SIG-M5 (cell line): Measurements from ENCODE around the gene SMIM11.
"Not testable (repeated sequence)": the region's sequence is repeated elsewhere in the genome, so short reads cannot be mapped to it uniquely, and the experiment has no call there.

Source experiments
- DNase-seq: peaks from one replicate; lab custom pipeline; 2025; lab: John Stamatoyannopoulos, UW

Gene SMIM11

DNA sequence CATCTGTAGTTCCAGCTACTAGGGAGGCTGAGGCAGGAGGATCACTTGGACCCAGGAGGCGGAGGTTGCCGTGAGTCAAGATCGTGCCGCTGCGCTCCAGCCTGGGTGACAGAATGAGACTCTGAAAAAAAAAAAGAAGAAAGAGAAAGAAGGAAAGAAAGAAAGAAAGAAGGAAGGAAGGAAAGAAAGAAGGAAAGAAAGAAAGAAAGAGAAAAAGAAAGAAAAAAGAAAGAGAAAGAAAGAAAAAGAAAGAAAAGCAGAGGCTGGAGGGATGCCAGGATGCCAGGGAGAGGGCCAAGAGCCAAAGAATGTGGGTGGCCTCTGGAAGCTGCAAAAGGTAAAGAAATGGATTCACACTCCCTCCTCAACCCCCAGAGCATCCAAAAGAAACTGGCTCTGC, 19.7 kb upstream of the SMIM11 start:
- DNase-seq = no peak

DNA sequence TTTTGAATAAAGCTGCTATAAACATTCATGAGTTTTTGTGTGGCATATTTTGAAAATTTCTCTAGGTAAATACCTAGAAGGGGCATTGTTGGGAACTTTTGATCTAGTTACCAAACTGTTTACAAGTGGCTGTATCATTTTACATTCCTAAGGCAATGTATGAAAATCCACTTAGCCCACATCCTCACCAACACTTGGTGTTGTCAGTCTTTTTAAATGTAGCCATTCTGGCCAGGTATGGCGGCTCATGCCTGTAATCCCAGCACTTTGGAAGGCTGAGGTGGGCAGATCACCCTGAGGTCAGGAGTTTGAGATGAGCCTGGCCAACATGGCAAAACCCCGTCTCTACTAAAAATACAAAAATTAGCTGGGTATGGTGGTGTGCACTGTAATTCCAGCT, 17.4 kb upstream of the SMIM11 start:
- DNase-seq = no peak

DNA sequence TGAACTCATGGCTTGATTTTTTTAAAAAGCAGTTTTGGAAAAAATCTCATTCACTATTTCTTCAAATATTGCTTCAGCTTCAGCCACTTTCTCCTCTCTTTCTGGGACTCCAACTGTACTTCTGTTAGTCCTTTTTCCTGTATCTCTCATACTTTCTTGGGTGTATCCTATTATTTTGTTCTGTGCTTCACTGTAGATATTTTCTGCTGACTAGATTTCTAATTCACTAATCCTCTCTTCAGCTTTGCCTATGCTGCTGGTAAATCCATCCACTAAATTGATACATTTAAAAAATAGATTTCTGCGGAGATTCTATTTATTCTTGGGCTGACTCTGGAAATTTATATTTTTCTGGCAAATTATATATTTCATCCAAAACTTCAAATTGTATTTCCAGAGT, 16.4 kb upstream of the SMIM11 start:
- DNase-seq = no peak

DNA sequence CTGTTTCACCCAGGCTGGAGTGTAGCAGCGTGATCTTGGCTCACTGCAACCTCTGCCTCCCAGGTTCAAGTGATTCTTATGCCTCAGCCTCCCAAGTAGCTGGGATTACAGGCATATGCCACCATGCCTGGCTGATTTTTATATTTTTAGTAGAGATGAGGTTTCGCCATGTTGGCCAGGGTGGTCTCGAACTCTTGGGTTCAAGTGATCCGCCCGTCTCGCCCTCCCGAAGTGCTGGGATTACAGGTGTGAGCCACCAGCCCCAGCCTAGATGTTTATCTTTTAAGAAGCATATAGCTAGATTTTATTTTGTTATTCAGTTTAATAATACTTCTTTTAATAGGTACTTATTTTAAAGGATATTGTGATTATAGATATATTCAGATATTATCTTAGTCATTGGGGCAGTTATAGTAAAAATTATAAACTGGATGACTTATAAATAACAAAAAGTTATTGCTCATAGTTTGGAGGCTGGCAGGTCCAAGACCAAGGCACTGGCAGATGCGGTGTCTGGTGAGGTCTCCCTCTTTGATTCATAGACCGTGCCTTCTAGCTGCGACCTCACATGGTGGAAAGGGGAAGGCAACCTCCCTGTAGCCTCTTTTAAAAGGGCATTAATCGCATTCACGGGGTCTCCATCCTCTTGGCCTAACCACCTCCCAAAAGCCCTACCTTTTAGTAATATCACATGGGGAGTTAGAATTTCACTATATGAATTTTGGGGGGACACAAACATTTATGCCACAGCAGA, 14.6 kb upstream of the SMIM11 start:
- DNase-seq = no peak

DNA sequence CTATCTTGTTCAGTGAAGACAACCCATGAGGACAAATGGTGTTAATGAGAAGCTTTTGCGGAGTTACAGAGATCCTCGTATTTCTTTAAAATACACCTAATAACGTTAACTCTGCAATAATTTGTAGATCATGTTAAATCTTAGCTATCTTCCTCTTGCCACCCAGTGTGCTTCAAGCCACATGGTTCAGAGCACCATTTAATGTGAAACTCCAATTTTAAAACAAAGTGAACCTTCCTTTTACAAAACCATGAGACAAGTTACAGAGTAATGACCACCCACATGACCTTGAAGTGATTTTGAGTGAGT, 13.2 kb upstream of the SMIM11 start:
- DNase-seq = no peak

DNA sequence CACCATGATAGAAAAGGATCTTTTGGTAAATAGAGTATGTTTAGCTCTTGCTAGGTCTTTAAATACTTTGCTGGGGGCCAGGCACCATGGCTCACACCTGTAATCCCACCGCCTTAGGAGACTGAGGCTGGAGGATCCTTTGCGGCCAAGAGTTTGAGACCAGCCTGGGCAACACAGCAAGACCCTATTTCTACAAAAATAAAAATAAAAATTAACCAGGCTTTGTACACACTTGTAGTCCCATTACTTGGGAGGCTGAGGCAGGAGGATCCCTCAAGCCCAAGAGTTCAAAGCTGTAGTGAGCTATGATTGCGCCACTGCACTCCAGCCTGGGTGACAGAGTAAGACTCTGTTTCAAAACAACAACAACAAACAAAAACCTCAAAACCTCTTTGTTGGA, 12.6 kb upstream of the SMIM11 start:
- no peak for DNase-seq

DNA sequence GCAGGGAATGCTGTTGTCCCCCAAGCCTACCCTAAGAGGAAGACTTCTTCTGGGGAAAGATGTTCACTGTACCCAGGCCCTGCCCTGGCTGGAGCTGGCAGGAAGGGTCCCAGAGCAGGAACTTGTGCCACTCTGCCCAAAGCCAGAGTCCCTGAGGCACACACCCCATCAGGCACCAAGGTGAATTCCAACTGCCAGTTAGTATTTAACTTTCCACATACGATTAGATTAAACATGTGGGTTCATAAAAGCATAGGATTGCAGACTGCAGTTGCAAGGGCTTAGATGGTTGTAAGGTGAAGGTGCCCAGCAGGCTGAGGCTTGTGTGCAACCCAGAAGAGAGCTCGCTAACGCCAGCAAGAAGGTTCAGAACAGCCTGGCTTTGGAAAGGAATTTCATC, 11.6 kb upstream of the SMIM11 start, which contains the start of gene KCNE2:
TSS of gene KCNE2 (plus strand) at position 274 of the 400 bp plus-strand sequence. CDS start 6,473 bp downstream, outside the sequence.
- no peak for DNase-seq

DNA sequence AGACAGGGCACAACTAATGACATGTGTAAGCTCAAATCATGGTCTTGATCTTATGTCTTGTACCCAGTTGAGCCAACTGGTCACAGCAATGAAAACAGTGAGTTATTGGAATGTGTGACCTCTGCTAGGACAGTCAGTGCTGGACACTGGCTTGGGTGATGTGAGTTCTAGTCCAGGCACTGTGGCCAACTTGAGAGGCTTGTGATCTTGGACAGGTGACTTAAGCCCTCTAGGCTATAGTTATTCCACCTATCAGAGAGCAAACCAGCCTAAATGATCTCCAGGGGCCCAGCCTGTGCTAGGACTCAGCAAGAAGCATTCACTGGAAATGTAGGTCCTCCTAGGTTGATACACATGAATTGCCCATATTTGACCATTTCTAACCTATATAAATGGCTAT, 10.4 kb upstream of the SMIM11 start:
- no peak for DNase-seq

DNA sequence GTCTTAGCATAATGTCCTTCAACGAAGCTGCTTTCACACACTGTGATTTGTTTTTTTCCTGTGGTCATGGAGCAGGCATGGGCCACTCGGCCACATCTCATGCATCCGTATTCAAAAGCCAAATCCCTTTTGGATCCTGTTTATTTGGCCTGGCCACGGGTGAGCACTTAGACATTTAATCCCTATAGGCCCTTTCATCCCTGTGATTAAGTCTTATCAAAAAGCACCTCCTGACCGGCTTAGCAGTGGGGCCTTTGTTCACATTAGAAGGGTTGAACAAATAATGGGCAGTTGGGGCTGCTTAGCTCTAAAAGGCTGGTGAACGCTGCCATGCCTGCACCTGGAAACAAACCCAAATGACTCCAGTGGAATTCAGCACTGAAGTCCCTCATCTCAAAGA, 9.5 kb upstream of the SMIM11 start:
- DNase-seq = no peak

DNA sequence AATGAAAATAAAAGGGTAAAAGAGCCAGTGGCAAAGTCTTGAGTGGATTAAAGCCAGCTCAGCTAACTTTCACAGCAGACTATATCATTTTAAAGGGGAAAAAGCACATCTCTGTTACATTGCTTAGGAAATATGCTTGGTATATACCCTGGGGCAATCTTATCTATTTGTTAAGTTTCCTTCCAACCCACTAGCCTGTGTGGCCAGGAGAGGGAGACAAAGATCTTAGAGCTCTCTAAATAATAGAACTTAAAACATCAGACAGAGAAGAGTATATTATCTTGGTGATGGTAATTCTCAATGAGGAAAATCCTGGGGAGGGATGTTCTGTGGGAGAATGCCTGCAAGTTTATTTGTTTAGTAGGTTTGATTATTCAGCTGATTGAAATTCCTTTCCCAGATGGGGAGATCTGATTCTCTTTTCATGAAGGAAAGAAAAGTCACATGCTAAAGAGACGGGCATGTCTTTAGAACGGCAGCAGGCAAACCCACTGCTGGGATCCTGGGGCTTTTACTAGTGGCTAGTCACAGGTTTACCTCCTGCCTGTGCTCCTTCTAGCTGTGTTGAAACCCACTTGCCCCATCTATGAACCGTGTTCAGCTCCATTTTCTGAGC, 7.9 kb upstream of the SMIM11 start:
- no peak for DNase-seq

DNA sequence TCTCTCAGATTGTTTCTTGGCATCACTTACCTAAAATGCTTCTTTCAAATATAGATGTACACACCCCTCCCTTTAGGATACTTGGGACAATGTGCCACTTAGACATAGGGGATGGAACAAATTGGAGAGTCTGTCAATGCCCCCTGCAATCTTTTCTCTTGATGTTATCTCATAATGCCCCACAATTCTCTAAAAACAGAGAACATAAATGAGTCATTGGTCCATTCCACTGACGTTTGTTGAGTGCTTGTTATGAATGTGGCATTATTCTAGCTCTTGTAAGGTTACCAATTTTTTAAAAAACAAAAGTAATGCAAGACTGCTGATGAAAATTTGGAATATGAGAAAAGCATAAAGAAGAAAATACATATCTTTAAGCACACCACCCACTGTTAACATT, 5.6 kb upstream of the SMIM11 start:
- DNase-seq = no peak

DNA sequence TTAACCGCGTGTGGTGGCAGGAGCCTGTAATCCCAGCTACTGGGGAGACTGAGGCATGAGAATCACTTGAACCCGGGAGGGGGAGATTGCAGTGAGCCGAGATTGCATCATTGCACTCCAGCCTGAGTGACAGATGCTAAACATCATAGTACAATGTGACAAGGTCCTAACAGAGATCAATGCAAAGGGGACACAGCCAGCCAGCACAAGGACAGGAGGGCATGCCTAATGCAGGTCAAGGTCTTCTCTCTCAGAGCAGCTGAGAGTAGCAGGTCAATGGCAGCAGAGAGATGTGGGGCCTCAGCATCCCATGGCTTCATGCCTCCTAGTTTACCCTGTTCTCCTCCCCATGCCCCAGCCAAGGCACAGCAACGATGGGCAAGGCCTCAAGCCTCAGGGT, 3.0 kb upstream of the SMIM11 start:
- no peak for DNase-seq

DNA sequence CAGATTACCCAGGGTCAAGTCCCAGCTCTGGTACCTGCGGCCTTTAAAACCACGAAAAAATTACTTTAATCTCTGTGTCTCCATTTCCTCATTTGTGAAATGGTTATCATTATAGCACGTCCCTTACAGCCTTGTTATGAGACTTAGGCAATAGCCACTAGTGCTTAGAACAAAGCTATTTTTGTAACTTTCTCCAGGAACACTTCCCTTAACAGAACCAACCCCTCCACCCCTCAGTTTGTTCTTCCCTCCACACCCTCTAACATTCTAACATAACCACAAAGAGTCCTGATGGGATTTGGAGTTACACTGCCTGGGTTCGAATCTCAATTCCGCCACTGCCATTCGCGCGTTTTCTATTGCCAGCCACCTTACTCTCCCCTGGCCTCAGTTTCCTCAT, 845 bp upstream of the SMIM11 start:
- not testable (repeated sequence) for DNase-seq

DNA sequence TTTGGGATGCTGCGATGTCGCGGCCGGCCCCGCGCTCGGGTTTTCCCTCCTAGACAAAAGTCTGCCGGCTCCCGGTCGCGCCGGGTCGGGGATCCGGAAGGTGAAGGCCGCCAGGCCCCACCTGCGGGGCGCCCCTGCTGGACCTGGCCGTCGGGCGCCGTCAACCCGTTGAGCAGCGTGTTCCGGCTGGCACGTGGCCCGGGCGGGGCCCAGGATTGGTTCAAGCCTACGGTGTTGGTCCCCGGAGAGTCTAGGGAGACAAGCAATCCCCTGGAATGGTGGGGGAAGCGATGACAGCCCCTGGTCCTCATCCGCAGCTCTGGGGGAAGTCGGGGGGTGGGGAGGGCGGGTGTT, 289 bp downstream of the SMIM11 start:
- DNase-seq = not testable (repeated sequence)

DNA sequence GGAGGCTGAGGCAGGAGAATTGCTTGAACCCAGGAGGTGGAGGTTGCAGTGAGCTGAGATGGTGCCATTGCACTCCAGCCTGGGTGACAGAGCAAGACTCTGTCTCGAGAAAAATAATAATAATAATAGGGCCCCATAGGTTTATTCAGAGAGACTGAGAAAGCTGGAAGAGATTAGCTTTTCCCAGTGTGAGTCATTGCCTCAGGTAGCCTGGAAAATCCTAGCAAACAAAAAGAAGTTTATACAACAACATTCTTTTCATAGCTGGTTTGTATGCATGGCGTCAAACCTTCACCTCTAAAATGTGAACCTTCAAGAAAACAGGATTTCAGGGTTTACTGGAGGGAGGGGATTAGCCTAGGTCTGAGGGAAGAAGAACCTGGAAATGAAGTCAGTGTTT, 7.8 kb downstream of the SMIM11 start:
- DNase-seq = not testable (repeated sequence)

DNA sequence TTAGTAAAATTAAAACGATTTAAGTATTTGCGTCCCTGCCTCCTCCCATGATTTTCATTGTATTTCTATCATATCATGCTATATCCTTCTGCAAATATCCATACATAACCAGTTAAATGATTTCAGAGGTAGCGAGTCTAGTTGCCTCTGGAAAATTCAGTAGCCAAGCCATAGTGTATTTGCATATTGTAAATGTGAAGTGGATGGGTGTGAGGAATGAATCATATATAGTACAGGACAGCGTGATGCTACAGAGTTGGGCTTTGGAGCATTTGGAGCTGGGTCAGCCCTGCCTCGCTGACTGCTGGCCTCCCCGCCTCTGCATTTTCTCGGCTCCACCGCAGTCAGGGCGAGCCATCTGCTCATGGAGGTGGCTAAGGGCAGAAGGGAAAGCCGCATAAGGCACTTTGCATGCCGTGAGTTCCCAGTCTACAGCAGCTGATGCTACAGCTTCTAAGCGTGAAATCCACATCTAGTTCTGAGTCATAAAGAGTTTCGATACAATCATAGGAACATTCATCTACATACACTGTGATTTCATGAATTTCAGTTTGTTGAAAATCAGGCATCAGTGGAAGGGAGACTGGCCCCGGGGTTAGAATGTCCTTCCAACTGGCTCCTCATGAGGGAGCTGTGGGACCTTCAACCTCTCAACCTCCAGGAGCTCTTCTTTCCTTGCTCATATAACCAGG, 8.6 kb downstream of the SMIM11 start:
- not testable (repeated sequence) for DNase-seq

DNA sequence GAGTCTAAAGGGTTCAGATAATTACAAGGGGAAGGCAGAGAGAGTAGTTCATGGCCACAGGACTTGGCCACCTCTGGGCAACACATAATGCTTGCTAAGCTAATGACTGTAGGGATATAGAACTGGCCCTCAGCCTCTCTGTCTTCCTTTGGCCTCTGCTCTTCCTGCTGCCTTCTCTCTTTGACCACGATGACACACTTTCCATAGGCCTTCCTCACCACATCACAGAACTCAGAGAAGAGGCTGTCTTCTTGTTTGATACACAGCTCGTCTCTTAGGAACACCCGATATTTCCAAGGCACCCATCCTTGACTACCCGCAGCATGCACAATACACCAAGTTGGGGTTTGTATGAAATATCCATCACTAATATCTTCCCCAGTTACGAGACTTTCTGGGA, 25.2 kb downstream of the SMIM11 start:
- DNase-seq = not testable (repeated sequence)

DNA sequence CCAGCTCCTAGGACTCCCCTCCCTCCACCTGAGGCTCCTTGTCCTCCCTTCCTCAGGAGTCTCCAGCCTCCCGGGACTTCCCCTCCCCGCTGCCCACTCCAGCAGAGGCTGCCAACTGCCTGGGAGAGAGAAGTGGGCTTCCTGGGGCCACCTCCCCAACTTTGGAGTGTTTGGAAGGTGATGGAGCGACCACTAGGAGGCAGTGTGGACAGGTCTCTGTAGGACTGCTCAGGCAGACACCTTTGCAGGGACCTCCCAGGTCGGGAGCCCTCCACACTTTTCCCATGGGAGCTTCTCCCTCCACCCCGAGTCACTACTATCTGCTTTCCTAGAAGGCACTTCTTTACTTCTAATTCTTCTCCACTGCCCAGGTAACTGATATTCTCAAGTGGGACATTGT, 29.4 kb downstream of the SMIM11 start:
- not testable (repeated sequence) for DNase-seq

DNA sequence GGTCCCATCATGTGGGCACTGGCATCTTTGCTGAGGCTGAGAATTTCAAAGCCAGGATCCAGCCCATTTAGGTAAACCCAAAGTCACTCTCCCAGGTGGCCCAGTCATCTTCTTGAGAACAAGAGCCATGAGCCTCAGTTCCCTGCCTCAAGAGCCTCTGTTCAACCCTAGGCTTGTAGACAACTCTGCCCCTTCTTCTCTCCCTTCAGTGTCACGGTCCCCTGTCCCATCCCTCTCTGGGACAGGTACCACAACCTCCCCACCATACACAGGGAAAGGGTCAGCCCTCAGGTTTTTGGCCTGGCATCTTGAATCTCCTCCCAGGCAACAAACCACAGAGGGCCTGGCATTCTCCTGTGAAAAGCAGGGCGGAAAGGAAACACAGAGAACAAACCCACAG, 30.4 kb downstream of the SMIM11 start:
- DNase-seq = not testable (repeated sequence)

DNA sequence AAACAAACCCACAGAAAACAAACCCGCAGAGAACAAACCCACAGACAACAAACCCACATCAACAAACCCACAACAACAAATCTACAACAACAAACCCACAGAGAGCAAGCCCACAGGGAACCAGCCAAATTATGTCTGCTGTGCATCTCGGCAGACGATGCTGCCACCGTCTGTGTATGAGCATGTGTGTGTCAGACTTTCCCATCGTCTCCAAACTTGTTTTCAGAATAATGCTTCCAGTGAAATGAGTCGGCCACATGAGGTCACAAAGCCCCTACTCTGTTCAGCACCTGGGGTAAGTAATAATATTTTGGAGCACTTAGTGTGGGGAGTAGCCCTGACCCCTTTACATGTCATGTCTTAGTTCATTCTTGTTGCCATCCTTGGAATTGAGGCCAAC, 30.8 kb downstream of the SMIM11 start:
- DNase-seq = not testable (repeated sequence)

DNA sequence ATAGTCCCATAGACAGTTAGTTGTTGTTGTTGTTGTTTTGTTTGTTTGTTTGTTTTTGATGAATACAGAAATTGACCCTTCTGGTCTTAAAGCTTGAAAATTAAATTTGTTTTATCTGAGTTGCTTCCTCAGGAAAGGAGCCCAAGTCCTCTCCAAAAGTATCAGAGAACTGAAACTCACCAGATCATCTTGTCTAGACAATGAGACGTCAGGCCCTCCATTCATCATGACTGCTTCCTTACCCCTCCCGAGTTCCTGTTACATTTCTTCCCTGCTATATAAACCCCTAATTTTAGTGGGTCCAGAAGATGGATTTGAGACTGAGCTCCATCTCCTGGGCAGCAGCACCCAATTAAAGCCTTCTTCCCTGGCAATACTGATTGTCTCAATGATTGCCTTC, 31.4 kb downstream of the SMIM11 start:
- DNase-seq = not testable (repeated sequence)

DNA sequence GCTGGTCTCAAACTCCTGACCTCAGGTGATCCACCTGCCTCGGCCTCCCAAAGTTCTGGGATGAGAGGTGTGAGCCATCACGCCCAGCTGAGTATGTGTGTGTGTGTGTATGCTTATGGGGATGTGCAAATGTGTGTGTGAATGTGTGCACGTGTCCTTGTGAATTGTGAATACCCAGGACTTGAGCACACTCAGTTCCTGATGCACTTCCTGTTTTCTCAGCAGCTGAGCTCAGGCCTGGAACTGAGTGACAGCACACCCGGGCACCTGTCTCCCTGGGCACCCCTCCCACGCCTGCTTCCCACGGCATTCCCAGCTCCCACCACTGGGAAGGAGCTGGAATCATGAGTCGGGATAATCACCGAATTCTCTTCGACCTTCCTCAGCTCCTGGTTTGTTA, 32.0 kb downstream of the SMIM11 start:
- DNase-seq = not testable (repeated sequence)

DNA sequence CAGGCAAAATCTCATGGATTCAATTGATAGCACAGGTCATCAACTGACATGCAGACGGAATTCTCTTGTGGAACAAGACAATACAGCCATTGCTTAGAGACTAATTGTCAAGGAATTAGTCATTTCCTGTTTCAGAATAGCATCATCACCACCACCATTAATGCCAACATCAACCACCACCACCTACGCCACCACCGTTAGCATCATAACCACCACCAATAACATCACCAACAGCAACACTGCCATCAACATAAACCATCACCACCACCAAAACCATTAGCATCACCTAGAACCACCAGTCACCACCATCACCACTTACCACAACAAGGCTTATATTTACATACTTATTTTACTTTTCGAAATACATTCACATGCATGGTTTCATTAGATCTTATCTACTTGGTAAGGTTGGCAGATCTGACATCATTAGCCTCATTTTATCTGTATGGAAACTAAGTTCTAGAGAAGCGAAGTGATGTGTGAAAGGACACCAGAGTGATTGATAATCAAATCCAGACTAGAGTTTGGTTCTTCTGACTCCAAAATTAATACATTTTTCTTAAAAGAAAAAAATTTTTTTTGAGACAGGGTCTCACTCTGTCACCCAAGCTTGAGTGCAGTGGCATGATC, 42.3 kb downstream of the SMIM11 start:
- DNase-seq = not testable (repeated sequence)
